Urinary bladder (tissue), 4 donors: ENCODE data around the gene RUNX2. TPM values are rescaled to one million over a fixed set of nuclear protein-coding genes. Genes with fewer than 3 reads are reported as not detected.
A peak's percentile ranks its signal among the peaks of the same experiment; 100 is the strongest.

Experiments
- DNase-seq: peaks from one replicate; pipeline ENCODE4 v3.0.0-alpha.2; 2015; ENCODE audit errors: extremely low spot score
- H3K27ac ChIP-seq: one replicate; pipeline ENCODE4 v1.5.1; 2013; ENCODE audit warnings: low read depth, mild to moderate bottlenecking, moderate library complexity
- H3K36me3 ChIP-seq: one replicate; pipeline ENCODE4 v1.6.1; 2013; ENCODE audit warnings: mild to moderate bottlenecking, moderate library complexity; ENCODE audit not compliant: insufficient read depth
- H3K4me1 ChIP-seq: one replicate; pipeline ENCODE4 v1.6.1; 2013; ENCODE audit warnings: mild to moderate bottlenecking, moderate library complexity; ENCODE audit not compliant: insufficient read depth
- H3K4me3 ChIP-seq: one replicate; pipeline ENCODE4 v1.5.1; 2013; ENCODE audit warnings: low read depth, low read length
- WGBS: extraction: QIAGEN DNeasy Blood & Tissue Kit; methylation state at CpG from one replicate; pipeline ENCODE4 v1.1.7; 2013; 5-methylcytosine and 5-hydroxymethylcytosine counted together
- polyA plus RNA-seq: library from polyadenylated mRNA; stranded (reverse); fragments of 200-250 nt; gene quantifications from one replicate; pipeline ENCODE4 v1.2.3, GENCODE V29; 2013
- total RNA-seq: library from RNA; depleted of rRNA; stranded (reverse); fragments of >200 nt; gene quantifications from one replicate; pipeline ENCODE4 v1.2.3, GENCODE V29; 2014
- donor health status: healthy with polysubstance abuse.
- donor health status: healthy.

Gene RUNX2
- total and polyA plus RNA-seq, 2 donors: 2.4 to 2.6 TPM

DNA sequence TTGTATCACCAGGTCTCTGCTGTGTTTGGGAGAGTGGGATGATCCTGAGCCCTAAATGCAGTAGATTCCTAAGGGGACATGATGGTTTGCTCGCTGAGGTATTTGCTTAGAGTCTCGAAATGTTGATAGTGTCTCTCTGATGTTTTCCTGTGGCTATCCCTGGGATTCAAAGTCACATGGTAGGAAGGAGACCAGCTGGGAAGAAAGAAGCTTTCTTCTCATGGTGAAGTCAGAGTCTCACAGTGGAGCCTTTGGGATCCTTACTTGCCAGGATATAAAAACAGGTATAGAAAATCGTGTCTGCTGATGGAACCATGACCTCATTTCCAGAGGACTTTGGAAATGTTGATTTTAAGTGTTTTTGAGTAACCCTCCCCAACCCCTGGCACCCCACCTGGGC lies 308.9 kb downstream of the RUNX2 start:
- Histone ChIP-seq H3K4me3 (no peak overlapping the region), H3K27ac (no peak overlapping the region), H3K36me3 (no peaks in the 10 kb centered on the region), H3K4me1 (no peaks in the 10 kb centered on the region)
- 81% methylated on average over 3 of the region's 3 CpGs for WGBS
- no peak for DNase-seq

- WGBS: 50% methylated on average over 7 of the region's 7 CpGs
- Histone ChIP-seq H3K4me3 (no peak overlapping the region), H3K27ac (no peak overlapping the region), H3K4me1 (no peaks in the 10 kb centered on the region), H3K36me3 (no peaks in the 10 kb centered on the region)
- no peak for DNase-seq
Measured at GRCh38 chr6:45637611-45638257, 309.6 kb downstream of the RUNX2 start.

DNA sequence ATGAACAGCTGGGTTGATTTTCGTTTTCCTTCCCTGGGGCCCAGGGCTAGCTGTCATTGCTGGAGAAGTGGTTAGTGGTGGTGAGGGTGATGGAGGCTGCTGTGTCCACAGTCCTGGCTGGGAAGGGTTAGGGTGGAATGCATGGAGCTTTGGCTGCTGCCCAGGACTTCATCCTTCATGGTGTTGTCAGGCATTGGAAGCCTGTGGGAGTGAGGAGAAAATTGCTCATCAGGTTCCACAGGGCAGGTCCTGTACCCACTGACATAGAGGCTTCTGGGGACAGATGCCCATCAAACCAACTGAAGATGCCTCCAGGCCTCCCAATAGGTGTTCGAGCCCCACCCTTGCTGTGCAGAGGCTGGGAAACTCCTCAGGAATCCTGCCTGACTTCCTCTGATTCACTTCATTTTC lies 312.0 kb downstream of the RUNX2 start:
- no peak overlapping the region for H3K4me3 ChIP-seq
- WGBS: 83% methylated on average over 2 of the region's 2 CpGs
- no peaks in the 10 kb centered on the region for H3K4me1 ChIP-seq
- no peaks in the 10 kb centered on the region for H3K36me3 ChIP-seq
- no peak overlapping the region for H3K27ac ChIP-seq
- no peak for DNase-seq

DNA sequence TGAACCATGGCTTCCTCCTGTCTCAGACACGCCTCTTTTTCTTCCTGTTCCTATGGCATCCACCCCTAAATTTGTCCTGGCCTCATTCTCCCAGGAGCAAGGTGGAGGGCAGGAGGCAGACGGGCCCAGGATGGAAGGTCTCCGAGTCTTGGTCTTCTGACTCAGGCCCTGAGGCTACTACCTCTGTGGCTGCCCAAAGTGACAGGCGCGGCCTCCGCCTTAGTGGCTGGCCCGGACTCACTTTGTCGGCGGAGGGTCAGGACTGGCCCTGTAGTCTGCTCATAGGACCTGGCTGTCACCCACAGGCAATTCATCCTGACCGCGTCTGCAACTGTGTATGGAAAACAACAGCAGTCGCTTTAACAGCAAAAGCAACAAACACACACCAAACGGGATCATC lies 312.7 kb downstream of the RUNX2 start:
- Histone ChIP-seq H3K4me3 (no peak overlapping the region), H3K4me1 (no peaks in the 10 kb centered on the region), H3K36me3 (no peaks in the 10 kb centered on the region), H3K27ac (no peak overlapping the region)
- DNase-seq: no peak
- 80% methylated on average over 13 of the region's 13 CpGs for WGBS

- WGBS: 92% methylated on average over 20 of the region's 20 CpGs
Measured at GRCh38 chr6:45642331-45643125, 314.4 kb downstream of the RUNX2 start.

DNA sequence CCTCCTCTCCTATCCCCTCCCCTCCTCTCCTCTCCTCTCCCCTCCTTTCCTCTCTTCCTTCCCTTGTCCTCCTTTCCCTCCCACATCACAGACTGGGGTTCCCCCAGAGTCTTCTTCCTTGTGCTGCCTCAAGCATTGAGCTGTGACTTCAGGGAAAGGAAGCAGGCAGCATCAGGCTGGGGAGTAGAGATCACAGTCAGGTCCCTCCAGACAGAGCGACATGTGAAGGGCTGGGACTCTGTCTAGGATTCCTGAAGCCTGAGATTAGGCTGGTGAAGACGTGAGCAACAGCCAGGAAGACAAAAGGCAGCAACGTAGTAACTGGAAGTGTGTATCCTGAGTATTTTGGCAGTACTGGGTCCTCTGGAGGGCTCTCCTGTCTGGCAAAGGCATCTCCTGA lies 315.0 kb downstream of the RUNX2 start:
- no peak overlapping the region for H3K27ac ChIP-seq
- H3K36me3 ChIP-seq: no peaks in the 10 kb centered on the region
- no peak overlapping the region for H3K4me3 ChIP-seq
- no peak for DNase-seq
- 65% methylated on average over 3 of the region's 3 CpGs for WGBS
- no peaks in the 10 kb centered on the region for H3K4me1 ChIP-seq

More at GRCh38 chr6:45642331-45643125, 314.4 kb downstream of the RUNX2 start:
- H3K36me3 ChIP-seq: no peaks in the 10 kb centered on the region
- no peak for DNase-seq
- no peak overlapping the region for H3K27ac ChIP-seq
- no peak overlapping the region for H3K4me3 ChIP-seq
- H3K4me1 ChIP-seq: no peaks in the 10 kb centered on the region

GRCh38 chr6:45644720-45645119 lies 316.6 kb downstream of the RUNX2 start:
- Histone ChIP-seq H3K4me3 (no peak overlapping the region), H3K36me3 (no peaks in the 10 kb centered on the region), H3K27ac (no peak overlapping the region), H3K4me1 (no peaks in the 10 kb centered on the region)
- no peak for DNase-seq

GRCh38 chr6:45645302-45645701 lies 317.2 kb downstream of the RUNX2 start:
- 92% methylated on average over 3 of the region's 3 CpGs for WGBS

GRCh38 chr6:45647341-45648261 lies 319.5 kb downstream of the RUNX2 start:
- Histone ChIP-seq H3K36me3 (no peaks in the 10 kb centered on the region), H3K27ac (no peak overlapping the region), H3K4me3 (no peak overlapping the region), H3K4me1 (no peaks in the 10 kb centered on the region)
- DNase-seq: peak; percentile 26
- 90% methylated on average over 7 of the region's 7 CpGs for WGBS

More at GRCh38 chr6:45645302-45645701, 317.2 kb downstream of the RUNX2 start:
- no peak overlapping the region for H3K4me3 ChIP-seq
- H3K27ac ChIP-seq: no peak overlapping the region
- no peak for DNase-seq
- H3K36me3 ChIP-seq: no peaks in the 10 kb centered on the region
- H3K4me1 ChIP-seq: no peaks in the 10 kb centered on the region

DNA sequence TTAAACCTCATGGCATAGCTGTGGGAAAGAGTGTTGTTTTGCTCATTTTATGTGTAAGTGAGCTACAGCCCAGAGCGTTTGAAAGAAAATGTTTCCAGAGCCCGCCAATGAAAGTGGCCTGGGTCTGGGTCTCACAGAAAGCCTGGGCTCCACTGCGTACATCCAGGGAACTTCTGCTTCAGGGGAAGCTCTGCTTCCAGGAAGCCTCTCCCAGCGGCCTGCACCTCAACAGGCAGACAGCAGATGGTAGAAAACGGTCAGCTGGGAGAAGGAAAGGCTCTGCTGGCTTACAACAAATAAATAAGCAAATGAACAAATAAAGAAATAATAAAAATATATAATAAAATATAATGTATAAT lies 320.1 kb downstream of the RUNX2 start:
- H3K4me3 ChIP-seq: no peak overlapping the region
- no peaks in the 10 kb centered on the region for H3K36me3 ChIP-seq
- DNase-seq: no peak
- WGBS: 76% methylated on average over 5 of the region's 5 CpGs
- H3K27ac ChIP-seq: no peak overlapping the region
- H3K4me1 ChIP-seq: no peaks in the 10 kb centered on the region

- 74% methylated on average over 3 of the region's 3 CpGs for WGBS
Measured at GRCh38 chr6:45650524-45651135, 322.5 kb downstream of the RUNX2 start.

GRCh38 chr6:45651301-45651700 lies 323.2 kb downstream of the RUNX2 start:
- no peak overlapping the region for H3K27ac ChIP-seq
- no peak overlapping the region for H3K4me3 ChIP-seq
- DNase-seq: no peak
- H3K36me3 ChIP-seq: no peaks in the 10 kb centered on the region
- WGBS: 96% methylated on average over 3 of the region's 3 CpGs
- no peaks in the 10 kb centered on the region for H3K4me1 ChIP-seq

More at GRCh38 chr6:45650524-45651135, 322.5 kb downstream of the RUNX2 start:
- no peak for DNase-seq
- Histone ChIP-seq H3K4me1 (no peaks in the 10 kb centered on the region), H3K27ac (no peak overlapping the region), H3K4me3 (no peak overlapping the region), H3K36me3 (no peaks in the 10 kb centered on the region)

- H3K36me3 ChIP-seq: no peaks in the 10 kb centered on the region
- H3K4me3 ChIP-seq: no peak overlapping the region
- 62% methylated on average over 1 of the region's 1 CpG for WGBS
- H3K27ac ChIP-seq: no peak overlapping the region
- no peaks in the 10 kb centered on the region for H3K4me1 ChIP-seq
- no peak for DNase-seq
Measured at GRCh38 chr6:45652416-45652815, 324.3 kb downstream of the RUNX2 start.
